ENCODE measurements around the gene DDI2. TPM values are rescaled to one million over a fixed set of nuclear protein-coding genes. Genes with fewer than 3 reads are reported as not detected.
A peak's percentile ranks its signal among the peaks of the same experiment; 100 is the strongest.

The DDI2 gene
- total and polyA plus RNA-seq, 9 of the 15 experiments (the other 6 are each of a cell fraction or from before 2014, with no cell fraction given), result 6.5 to 48.4 (median 21.2) TPM

GRCh38 chr1:15622712-15623373, 5.6 kb downstream of the DDI2 start (continued):
- TF ChIP-seq MNT (conservative IDR thresholded peaks at IDR 0.05) (peak in 1 of 2 experiments; percentile 38; a peak in 2 of 4 replicates), BHLHE40 (IDR thresholded peaks at IDR 0.05; ENCODE audit: low read length) (peak; percentile 18; the same call in 1 of the 2 replicates), NCOA2 (IDR thresholded peaks at IDR 0.05; ENCODE audit: partially characterized antibody in 2 of 2) (no peak), ZNF589 (CRISPR knock-in tag; IDR thresholded peaks at IDR 0.05; ENCODE audit: low read depth) (0 out of 2 replicates have a peak, but pooled peaks have one; percentile 27), MGA (IDR thresholded peaks at IDR 0.05) (peak; percentile 80), E2F6 (IDR thresholded peaks at IDR 0.05; ENCODE audit: borderline replicate concordance in 1 of 2, extremely low read depth in 1 of 2, insufficient read depth in 1 of 2, insufficient read length in 1 of 2, low read depth in 1 of 2, low read length in 1 of 2, poor library complexity in 1 of 2, severe bottlenecking in 1 of 2) (peak in 1 of 2 experiments; percentile 36)
